GM21447 (cell line): ENCODE measurements around the gene JAG2.
A peak's percentile ranks its signal among the peaks of the same experiment; 100 is the strongest.

Source experiments
- ATAC-seq: cut with Tn5 transposase; IDR thresholded peaks from one replicate; pipeline ENCODE4 v1.9.1; 2021; ENCODE audit not compliant: unreplicated experiment

Gene JAG2

GRCh38 chr14:105093431-105094192 is 75.0 kb downstream of the JAG2 start:
- peak; percentile 56 for ATAC-seq

- ATAC-seq: no peak
Observed at GRCh38 chr14:105093038-105093430, 75.5 kb downstream of the JAG2 start.

GRCh38 chr14:105092171-105093037 is 76.2 kb downstream of the JAG2 start:
- no peak for ATAC-seq

GRCh38 chr14:105091517-105092170 is 76.9 kb downstream of the JAG2 start:
- no peak for ATAC-seq

GRCh38 chr14:105091054-105091516 is 77.5 kb downstream of the JAG2 start:
- ATAC-seq: no peak
